ENCODE results near the gene MARCKS.

- TF ChIP-seq CTCF (IDR thresholded peaks at IDR 0.05; ENCODE audit: low read depth, low read length) (no peak), EZH2phosphoT487 (IDR thresholded peaks at IDR 0.05; ENCODE audit: low read depth) (no peak)
Observed at GRCh38 chr6:113893866-113894265, 36.7 kb downstream of the MARCKS start.

Data from OCI-LY3 (cell line).